ENCODE measurements around the gene ANKHD1.

The ANKHD1 gene

DNA sequence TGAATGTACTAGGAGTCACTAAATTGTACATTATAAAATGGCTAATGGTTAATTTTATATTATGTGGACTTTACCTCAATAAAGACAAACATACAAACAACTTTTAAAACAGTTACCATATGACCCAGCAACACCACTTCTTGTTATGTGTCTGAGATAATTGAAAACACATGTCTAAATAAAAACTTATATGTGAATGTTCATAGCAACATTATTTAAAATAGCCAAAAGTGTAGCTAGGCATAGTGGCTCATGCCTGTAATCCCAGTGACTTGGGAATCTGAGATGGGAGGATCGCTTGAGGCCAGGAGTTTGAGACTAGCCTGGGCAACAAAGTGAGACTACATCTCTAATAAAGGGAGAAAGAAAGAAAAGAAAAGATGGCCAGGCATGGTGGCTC is 185.9 kb downstream of the ANKHD1 start:
- no peak for DNase-seq (ENCODE audit: low read depth in 2 of 3, low spot score in 2 of 3)

GRCh38 chr5:140588311-140589070 is 186.9 kb downstream of the ANKHD1 start:
- no peak for DNase-seq (ENCODE audit: low read depth in 2 of 3, low spot score in 2 of 3)
